Skeletal muscle tissue (tissue), 4 donors: ENCODE results near the gene STRA8. TPM values are rescaled to one million over a fixed set of nuclear protein-coding genes. Genes with fewer than 3 reads are reported as not detected.

Experiments used
- H3K27ac ChIP-seq: one replicate; pipeline ENCODE4 v1.7.0; 2013; ENCODE audit warnings: mild to moderate bottlenecking, low read depth, low read length, inconsistent platforms
- H3K27me3 ChIP-seq, 3 donors: one replicate each; pipeline ENCODE4 v1.7.0; 2013; ENCODE audit warnings: low read length in 3 of 3; ENCODE audit not compliant: control insufficient read depth in 3 of 3, insufficient read depth in 3 of 3
- H3K36me3 ChIP-seq, 3 donors: one replicate each; pipeline ENCODE4 v1.7.0; 2013; ENCODE audit warnings: low read length in 3 of 3; ENCODE audit not compliant: control insufficient read depth in 3 of 3, insufficient read depth in 3 of 3
- H3K4me1 ChIP-seq, 3 donors: one replicate each; pipeline ENCODE4 v1.7.0; 2013; ENCODE audit warnings: low read length in 3 of 3, mild to moderate bottlenecking in 3 of 3; ENCODE audit not compliant: control insufficient read depth in 3 of 3, insufficient read depth in 3 of 3
- H3K4me3 ChIP-seq, 3 donors: one replicate each; pipeline ENCODE4 v1.7.0; 2013; ENCODE audit warnings: low read length in 3 of 3
- H3K9ac ChIP-seq, 3 donors: one replicate each; pipeline ENCODE4 v1.7.0; 2013; ENCODE audit warnings: low read length in 3 of 3, mild to moderate bottlenecking in 3 of 3, moderate library complexity in 2 of 3, low read depth in 1 of 3
- H3K9me3 ChIP-seq, 3 donors: one replicate each; pipeline ENCODE4 v1.7.0; 2013; ENCODE audit warnings: low read length in 3 of 3; ENCODE audit not compliant: control insufficient read depth in 3 of 3
- total RNA-seq: library from RNA; depleted of rRNA; stranded (reverse); fragments of >200 nt; gene quantifications from one replicate; pipeline ENCODE4 v1.2.3, GENCODE V29; 2014
- donor health status: Osteomylitis.

The STRA8 gene
- total RNA-seq, 1 donor from 2014 or later, result not detected

DNA sequence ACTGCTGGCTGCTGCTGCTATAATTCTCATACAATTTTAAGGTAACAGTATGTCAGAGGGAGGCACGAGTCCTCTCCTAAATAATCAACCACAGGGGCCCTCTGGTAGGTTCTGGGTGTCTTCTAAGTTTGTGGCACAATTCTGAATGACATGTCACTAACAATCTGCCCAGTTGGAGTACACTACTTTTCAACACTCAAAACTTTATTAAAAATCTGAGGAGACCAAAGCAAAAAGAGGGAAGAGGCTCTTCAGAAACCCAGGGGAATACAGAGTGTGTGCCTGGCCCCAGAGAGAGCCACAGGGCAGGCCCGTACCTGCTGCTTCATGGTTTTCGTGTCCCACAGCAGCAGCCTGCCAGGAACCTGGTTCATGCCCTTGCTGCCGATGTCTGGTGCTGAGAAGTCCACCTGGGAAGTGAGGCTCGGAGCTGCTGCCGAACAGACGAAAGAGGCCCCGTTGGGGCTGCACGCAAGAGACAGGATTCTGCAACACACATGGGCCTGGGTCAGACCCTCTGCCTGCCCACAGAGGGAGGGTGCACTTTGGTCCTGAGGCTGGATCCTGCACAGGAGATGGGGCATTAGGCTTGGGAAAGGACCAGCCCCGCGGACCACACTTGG, 40.6 kb upstream of the STRA8 start:
- no peak overlapping the region for H3K9ac ChIP-seq

DNA sequence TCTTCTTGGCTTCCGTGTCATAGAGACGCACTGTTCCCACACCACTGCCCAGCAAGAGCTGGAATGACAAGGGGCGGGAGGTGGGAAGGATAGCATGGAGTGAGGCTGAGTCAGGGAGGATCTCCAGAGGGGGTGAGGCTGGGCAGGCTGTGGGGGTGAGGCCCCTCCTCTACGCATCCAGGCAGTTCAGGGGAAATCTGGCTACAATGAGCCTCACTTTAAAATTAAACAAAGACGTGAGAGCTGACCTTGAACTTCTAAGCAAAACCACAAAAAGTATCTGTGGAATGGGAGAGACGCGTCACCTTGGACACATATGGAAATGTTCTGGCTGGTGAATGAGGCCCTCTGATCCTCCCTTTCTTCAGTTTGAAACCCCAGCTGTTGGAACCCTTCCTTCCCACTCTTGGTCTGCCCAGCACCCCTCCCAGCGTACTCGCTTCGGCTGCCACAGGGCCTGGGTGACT, 40.0 kb upstream of the STRA8 start:
- peaks cover 0 to 6% (median 5%) of the 10 kb centered on the region in 3 donors for H3K4me1 ChIP-seq
- no peaks in the 10 kb centered on the region for H3K9me3 ChIP-seq
- no peak overlapping the region for H3K9ac ChIP-seq
- H3K4me3 ChIP-seq, result no peak overlapping the region
- H3K27ac ChIP-seq, result no peak overlapping the region
- H3K36me3 ChIP-seq, result peaks cover 49 to 79% (median 77%) of the 10 kb centered on the region in 3 donors
- H3K27me3 ChIP-seq, result no peaks in the 10 kb centered on the region

More for the DNA sequence above, 40.6 kb upstream of the STRA8 start:
- Histone ChIP-seq H3K9me3 (no peaks in the 10 kb centered on the region), H3K4me1 (peaks cover 0 to 6% (median 5%) of the 10 kb centered on the region in 3 donors), H3K4me3 (no peak overlapping the region), H3K27me3 (no peaks in the 10 kb centered on the region), H3K36me3 (peaks cover 50 to 85% (median 78%) of the 10 kb centered on the region in 3 donors), H3K27ac (no peak overlapping the region)

DNA sequence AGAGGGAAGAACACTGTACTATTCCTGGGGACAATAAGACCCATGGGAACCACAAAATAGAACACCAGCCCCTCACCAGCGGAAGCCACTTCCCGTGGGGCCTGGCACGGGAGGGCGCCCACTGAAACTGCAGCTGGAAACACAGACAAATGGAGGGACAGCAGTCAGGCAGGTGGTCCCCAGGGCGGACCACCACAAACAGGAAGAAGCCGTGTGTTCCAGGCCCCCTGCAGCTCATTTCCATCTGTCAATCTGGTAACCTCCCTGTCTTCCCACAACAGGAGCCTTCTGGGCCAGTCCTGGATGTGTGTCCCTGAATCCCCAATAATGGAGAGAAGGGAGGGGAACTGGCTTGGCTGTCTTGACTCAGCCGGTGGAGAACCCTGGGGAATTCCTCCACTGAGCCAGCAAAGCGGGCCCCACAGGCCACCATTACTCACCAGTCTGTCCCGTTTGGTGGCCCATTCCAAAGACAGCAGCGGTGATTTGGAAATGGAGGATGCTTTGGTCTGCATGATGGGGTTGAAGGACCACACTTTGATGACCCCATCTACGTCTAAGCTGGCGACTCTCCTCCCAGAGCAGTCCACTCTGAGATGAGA, 39.0 kb upstream of the STRA8 start:
- Histone ChIP-seq H3K27me3 (no peaks in the 10 kb centered on the region), H3K4me1 (peaks cover 0 to 1% (median 0%) of the 10 kb centered on the region in 3 donors), H3K4me3 (no peak overlapping the region), H3K36me3 (peaks cover 50 to 76% (median 75%) of the 10 kb centered on the region in 3 donors), H3K27ac (no peak overlapping the region), H3K9ac (no peak overlapping the region), H3K9me3 (no peaks in the 10 kb centered on the region)

DNA sequence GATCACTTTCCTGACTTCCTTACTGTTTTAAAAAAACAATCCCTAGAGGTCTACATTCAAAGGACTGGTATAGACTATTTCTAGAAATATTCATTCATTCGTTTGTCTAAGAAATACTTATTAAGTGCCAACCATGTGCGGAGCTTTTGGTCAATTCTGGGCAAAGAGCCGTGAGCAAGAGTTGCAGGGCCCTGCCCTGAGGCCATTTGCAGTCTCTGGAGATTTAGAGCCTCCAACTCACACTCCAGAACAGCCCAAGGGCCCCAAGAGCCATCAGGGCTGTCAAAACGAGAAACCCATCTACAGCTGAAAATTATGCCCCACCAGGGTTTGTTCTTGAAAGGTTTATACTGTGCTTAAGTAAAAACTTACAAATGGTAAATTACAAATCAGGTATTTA, 38.5 kb upstream of the STRA8 start:
- no peak overlapping the region for H3K4me3 ChIP-seq
- no peaks in the 10 kb centered on the region for H3K4me1 ChIP-seq
- H3K9me3 ChIP-seq, result no peaks in the 10 kb centered on the region
- H3K27me3 ChIP-seq, result no peaks in the 10 kb centered on the region
- H3K36me3 ChIP-seq, result peaks cover 52 to 77% (median 75%) of the 10 kb centered on the region in 3 donors
- no peak overlapping the region for H3K9ac ChIP-seq
- H3K27ac ChIP-seq, result no peak overlapping the region

DNA sequence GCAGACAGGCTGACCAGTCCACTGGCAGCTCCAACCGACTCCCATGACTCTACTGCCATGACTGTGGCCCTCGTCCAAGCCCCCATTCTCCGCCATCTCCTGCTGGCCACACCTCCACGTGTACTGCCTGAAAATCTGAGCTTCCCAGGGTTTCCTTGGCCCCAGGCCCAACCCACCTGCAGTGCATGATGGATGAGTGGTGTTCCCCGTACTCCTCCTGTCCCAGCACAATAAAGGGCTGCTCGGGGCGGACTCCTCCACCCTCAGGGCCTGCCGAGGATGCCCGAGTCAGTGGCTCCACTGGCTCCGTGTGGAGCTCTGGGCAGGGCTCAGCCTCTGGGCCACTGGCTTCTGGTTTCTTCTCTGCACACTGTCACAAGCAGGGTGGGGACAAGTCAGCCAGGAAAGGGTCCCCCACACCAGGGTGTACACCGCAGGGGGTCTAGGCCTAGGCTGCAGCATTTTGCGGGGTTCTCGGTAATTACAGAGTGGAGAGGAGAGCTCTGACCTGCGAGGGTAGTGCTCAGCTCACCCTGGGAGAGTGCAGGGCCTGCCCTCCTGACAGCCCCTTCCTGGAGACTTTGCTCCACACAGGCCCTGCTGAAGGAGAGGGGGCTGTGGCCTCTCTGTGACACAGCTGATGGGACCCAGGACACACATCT, 37.5 kb upstream of the STRA8 start:
- Histone ChIP-seq H3K9me3 (no peaks in the 10 kb centered on the region), H3K27me3 (no peaks in the 10 kb centered on the region), H3K4me1 (peaks cover 0 to 6% (median 5%) of the 10 kb centered on the region in 3 donors), H3K4me3 (no peak overlapping the region), H3K36me3 (peaks cover 52 to 76% (median 69%) of the 10 kb centered on the region in 3 donors), H3K27ac (no peak overlapping the region), H3K9ac (no peak overlapping the region)

DNA sequence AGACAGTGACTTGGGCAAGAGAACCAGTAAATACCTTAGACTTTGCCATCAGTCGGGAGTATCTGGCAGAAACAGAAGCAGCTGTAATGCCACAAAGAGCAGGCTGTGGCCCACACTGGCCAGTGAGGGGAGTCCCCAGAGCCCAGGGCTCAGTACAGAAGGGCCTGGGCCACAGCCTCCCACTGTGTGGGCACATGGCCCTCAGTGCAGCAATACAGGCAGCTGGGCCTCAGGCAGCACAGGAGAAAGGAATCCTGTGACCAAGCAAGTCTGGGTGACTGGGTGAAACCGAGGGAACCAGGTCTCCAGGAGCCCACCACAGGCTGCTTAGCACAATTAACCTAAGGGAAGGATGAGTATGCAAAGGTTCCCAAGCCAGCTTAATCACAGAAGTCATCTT, 36.3 kb upstream of the STRA8 start:
- no peak overlapping the region for H3K27ac ChIP-seq
- H3K4me1 ChIP-seq, result peaks cover 0 to 6% (median 5%) of the 10 kb centered on the region in 3 donors
- no peak overlapping the region for H3K9ac ChIP-seq
- peaks cover 50 to 77% (median 71%) of the 10 kb centered on the region in 3 donors for H3K36me3 ChIP-seq
- no peak overlapping the region for H3K4me3 ChIP-seq
- H3K9me3 ChIP-seq, result no peaks in the 10 kb centered on the region
- no peaks in the 10 kb centered on the region for H3K27me3 ChIP-seq

DNA sequence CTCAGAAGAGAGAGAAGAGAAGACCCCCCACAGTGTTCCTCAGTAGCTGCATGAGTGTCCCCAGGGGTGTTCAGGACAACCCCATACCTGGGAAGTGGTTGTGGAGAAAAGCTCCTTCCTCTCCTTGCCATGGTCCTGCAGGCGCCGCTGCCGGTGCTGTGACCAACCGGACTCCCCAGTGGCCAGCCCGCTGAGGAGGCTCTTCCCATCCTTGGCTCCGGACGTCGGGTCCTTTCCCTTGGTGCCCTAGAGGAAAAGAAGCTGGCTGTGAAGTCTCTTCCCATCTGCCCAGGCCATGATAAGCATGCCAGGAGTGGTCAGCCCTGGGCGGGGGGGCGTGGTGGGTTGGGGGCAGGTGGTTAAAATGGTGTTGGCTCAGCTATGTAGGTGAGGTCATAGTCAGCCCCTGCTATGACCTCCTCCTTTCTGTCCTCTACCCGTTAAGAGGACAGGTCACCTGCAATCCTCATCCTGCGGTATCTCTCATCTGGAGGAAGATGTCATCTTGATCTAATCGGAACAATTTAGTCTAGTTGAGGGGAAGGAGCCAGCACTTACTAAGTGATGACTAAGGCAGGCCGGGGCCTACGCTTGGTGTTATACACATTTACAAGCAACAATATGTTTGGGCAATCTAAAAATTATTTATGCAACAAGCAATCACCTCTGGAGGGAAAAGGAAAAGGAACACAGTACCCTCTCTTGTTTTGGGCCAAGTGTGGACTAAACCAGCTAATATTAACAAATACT, 35.6 kb upstream of the STRA8 start:
- Histone ChIP-seq H3K4me1 (peaks cover 0 to 6% (median 5%) of the 10 kb centered on the region in 3 donors), H3K9me3 (no peaks in the 10 kb centered on the region), H3K36me3 (peaks cover 47 to 76% (median 71%) of the 10 kb centered on the region in 3 donors), H3K9ac (no peak overlapping the region), H3K4me3 (no peak overlapping the region), H3K27me3 (no peaks in the 10 kb centered on the region), H3K27ac (no peak overlapping the region)

DNA sequence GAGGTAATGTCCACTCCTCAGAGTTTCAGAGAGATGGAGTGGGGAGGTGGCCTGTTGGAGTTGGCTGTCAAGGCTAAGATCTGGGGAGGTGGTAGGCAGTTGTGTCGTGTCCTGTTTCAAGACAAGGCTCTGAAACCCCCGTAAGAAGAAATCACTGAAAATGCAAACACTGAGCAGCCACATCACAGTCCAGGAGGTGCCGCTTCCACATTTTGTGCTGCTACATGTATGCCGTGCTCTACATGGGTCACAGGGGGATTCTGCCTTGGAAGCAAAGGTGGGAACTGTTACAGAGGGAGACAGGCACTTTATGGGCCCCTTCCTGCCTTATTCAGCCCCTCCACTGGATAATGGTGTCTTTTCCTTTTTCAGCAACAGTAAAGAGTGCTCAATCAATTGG, 34.2 kb upstream of the STRA8 start:
- H3K36me3 ChIP-seq, result peaks cover 44 to 77% (median 69%) of the 10 kb centered on the region in 3 donors
- no peak overlapping the region for H3K4me3 ChIP-seq
- no peaks in the 10 kb centered on the region for H3K9me3 ChIP-seq
- H3K4me1 ChIP-seq, result peaks cover 0 to 6% (median 5%) of the 10 kb centered on the region in 3 donors
- no peaks in the 10 kb centered on the region for H3K27me3 ChIP-seq
- H3K9ac ChIP-seq, result no peak overlapping the region
- no peak overlapping the region for H3K27ac ChIP-seq

DNA sequence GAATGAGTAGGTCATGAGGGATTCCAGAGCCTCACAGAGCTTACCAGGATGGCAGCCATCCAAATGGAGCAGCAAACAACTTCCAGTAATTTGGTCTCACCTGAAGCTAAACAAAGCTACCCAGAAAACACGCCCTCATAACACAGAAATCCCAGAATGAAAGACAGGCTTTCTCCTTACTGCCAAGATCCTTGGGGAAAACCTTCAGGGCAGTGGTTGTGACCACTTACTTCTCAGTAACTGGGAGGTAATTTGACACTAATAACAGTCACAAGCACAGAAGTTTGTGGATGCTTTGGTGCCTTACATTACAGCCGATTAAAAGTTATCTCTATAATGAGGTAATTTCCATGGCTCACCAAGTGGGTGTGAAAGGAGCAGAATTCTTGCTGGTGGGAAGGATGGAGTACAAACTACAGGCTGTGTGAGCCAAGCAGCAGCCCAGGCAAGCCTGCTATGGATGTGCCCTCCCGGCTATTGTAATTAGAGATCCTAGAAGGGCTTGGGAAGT, 32.8 kb upstream of the STRA8 start:
- no peak overlapping the region for H3K4me3 ChIP-seq
- no peak overlapping the region for H3K27ac ChIP-seq
- H3K9me3 ChIP-seq, result no peaks in the 10 kb centered on the region
- H3K9ac ChIP-seq, result no peak overlapping the region
- H3K36me3 ChIP-seq, result peaks cover 43 to 79% (median 67%) of the 10 kb centered on the region in 3 donors
- no peaks in the 10 kb centered on the region for H3K27me3 ChIP-seq
- peaks cover 0 to 6% (median 5%) of the 10 kb centered on the region in 3 donors for H3K4me1 ChIP-seq
